Stimulated activated CD4-positive, alpha-beta T cell treated with anti-CD3 and anti-CD28 coated beads, Interleukin-4, amount 100 ng/mL, for 4 hours (primary cell): Measurements from ENCODE around the gene PTP4A1.
"Not testable (repeated sequence)": the region's sequence is repeated elsewhere in the genome, so short reads cannot be mapped to it uniquely, and the experiment has no call there.

Experiments
- DNase-seq, 2 experiments: peaks; one replicate each; pipeline ENCODE4 v3.0.0-alpha.2; 2020

Gene PTP4A1

DNA sequence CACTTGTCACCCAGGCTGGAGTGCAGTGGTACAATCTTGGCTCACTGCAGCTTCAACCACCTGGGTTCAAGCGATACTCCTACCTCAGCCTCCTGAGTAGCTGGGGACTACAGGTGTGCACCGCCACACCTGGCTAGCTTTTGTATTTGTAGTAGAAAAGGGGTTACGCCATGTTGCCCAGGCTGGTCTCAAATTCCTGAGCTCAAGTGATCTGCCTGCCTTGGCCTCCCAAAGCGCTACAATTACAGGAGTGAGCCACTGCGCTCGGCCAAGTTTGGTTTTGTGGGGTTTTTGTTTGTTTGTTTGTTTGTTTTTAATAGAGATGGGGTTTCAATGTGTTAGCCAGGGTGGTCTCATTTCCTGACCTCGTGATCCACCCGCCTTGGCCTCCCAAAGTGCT, 12.3 kb downstream of the PTP4A1 start:
- no peak for DNase-seq

GRCh38 chr6:63585652-63586051, 13.4 kb downstream of the PTP4A1 start:
- not testable (repeated sequence) for DNase-seq

- DNase-seq = no peak
Observed at GRCh38 chr6:63589952-63590411, 17.7 kb downstream of the PTP4A1 start.

DNA sequence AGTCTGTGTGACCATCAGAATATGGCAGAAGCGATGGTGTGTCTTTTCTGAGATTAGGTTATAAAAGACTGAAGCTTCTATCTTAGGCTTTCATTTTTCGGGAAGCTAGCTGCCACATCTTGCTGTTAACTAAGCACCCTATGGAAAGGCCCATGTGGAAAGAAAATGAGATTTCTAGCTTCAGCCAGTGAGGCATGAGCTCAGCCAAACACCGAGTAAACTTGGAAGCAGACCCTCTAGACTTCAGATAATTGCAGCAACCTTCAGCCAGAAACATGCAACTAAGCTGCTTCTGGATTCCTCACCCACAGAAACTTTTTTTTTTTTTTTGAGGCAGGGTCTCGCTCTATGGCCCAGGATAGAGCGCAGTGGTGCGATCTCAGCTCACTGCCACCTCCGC, 20.6 kb downstream of the PTP4A1 start:
- no peak for DNase-seq

DNA sequence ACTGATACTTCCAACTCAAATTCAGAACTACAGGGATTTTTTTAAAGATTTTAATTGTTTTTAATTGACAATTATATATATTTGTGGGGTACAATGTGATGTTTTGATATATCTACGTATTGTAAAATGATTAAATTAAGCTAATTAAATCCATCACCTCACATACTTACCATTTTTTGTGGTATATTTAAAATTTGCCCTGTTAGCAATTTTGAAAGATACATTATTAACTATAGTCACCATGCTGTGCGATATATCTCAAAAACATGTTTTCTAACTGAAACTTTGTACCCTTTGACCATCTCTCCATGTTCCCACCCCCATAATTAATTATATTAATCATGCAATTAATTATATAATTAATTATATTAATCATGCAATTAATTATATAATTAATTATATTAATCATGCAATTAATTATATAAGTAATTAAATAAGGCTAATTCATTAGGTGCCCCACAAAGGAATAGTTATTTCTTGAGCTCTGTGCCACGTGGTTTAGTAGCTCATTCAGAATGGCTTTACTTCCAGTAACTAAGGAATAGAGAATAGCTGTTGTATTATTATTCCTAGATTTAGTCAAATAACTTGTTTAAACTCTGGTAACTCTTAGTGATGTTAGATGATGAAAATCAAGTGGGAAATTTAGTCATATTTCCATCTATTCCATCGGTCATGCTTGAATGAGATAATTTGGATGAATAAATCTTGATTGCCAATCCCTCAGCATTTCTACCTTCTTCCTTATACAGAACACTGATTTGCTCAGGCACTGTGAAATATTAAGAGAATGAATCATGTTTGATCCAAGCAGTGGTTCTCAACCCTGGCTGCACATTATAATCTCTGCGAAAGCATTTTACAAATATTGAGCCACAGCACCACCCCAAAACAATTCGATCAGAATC, 25.1 kb downstream of the PTP4A1 start:
- DNase-seq = no peak

DNA sequence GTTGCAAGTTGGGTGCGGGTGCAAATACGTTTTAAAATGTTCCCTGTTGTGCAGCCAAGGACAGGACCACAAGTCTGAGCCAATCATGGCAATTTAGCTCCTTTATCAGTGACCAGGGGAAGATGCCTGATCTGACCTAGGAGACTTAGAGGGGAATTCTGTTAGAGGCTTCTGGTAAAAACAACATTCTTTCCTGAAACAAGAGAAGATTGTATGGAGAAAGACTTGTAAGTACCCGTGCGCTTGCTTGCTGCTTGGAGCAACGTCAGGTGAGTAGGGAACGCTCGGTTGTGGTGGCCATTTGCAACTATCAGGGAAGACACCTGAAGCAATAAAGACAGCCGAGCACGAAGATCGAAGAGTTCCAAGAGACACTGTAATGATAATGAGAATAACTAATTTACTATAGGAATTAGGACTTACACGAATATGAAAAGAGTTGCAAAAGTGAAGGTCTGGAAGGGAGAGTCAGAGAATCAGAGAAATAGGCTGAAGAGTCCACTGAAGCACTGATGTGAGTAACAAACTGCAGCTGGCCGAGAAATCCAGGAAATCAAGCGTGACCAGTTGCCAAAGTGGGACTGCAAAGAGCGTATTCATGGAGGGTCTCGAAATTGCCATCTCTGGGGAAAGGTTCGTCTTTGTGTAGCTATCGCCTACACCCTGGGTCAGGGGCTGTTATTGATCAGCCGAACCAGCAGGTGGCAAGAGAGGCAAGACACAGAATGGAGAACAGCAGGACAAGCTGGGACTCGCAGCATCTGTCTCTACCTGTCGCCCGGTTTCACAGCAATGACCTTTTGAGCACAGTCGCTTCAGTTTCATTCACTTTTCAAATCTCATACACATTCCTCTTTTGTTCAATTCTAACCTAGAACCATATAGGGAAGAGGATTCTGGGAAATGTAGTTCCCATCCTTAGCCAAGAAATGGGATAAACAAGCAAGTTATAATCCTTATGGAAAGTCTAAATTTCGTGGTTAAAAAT, 26.1 kb downstream of the PTP4A1 start:
- DNase-seq = peak; percentile 55 to 73

- DNase-seq = no peak
Observed at GRCh38 chr6:63599243-63599642, 27.0 kb downstream of the PTP4A1 start.

GRCh38 chr6:63600136-63600535, 27.9 kb downstream of the PTP4A1 start:
- DNase-seq = no peak

DNA sequence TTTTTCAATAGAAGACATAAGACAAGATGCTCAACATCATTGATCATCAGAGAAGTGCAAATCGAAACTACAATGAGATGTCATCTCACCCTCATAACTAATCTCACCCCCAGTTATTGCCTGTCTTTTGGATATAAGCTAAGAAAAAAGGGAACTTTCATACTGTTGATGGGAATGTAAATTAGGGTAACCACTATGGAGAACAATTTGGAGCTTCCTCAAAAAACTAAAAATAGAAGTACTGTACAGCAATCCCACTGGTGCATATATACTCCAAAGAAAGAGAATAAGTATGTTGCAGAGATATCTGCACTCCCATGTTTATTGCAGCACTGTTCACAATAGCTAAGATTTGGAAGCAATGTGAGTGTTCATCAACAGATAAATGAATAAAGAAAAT, 37.0 kb downstream of the PTP4A1 start:
- DNase-seq = no peak

GRCh38 chr6:63610944-63611343, 38.7 kb downstream of the PTP4A1 start:
- no peak for DNase-seq

DNA sequence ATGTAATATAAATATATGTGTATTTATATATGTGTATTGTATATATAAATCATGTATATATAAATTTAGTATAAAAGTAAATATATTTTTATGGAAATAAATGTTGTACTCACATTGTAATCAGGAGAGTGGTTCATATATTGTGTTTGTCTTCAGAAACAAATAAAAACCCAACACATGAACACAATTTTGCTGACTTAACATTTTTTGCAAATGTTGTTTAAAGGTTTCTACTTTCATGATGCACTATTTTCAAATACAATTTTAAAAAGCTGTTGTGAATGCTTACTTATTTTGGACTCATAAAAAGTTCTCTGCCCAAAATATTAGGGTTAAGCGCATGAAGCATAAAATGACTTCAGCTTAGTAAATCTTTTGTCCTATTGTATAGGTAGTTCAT, 39.3 kb downstream of the PTP4A1 start:
- no peak for DNase-seq

DNA sequence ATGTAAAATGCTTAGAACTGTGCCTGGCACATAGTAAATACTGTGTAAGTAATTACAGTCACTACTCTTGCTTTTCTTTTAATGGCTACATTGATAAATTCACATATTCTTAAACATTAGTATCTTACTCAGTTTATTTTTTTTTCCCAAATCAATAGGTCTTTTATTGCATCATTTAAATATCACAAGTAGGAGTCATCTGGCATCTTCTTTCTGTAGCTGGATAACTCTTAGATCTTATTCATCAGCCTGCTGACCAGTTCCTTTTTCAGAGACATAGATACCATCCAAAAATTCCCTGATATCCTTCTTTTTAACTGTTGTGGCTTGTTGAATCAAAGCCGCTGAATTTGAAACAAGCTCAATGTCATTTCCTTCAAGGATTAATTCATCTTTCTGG, 43.3 kb downstream of the PTP4A1 start:
- DNase-seq = no peak
